Activated CD4-positive, alpha-beta T cell treated with anti-CD3 and anti-CD28 coated beads for 36 hours (primary cell): ENCODE results near the gene VASH1. TPM values are rescaled to one million over a fixed set of nuclear protein-coding genes. Genes with fewer than 3 reads are reported as not detected.

Experiments
- ATAC-seq: fragments of 200-7000 bp; cut with Tn5 transposase; one replicate; pipeline ENCODE4 v1.10.0; 2021; ENCODE audit warnings: mild to moderate bottlenecking, moderate library complexity
- CTCF ChIA-PET: fragments of 350-600 bp; sonication (Branson Sonifier 250); formaldehyde crosslinking; loops from one replicate; lab custom pipeline; 2021; ENCODE audit warnings: antibody characterized with exemption; lab: Charles Lee
- POLR2A ChIA-PET: fragments of 350-600 bp; sonication (Branson Sonifier 250); formaldehyde crosslinking; loops from one replicate; lab custom pipeline; 2021; ENCODE audit warnings: antibody characterized with exemption, inconsistent platforms; lab: Charles Lee
- DNase-seq: peaks from one replicate; pipeline ENCODE4 v3.0.0-alpha.2; 2020
- H3K27ac Mint-ChIP-seq: one replicate; pipeline ENCODE4 v1.8.0; 2021; ENCODE audit warnings: mixed read lengths
- H3K27me3 Mint-ChIP-seq: one replicate; pipeline ENCODE4 v1.8.0; 2021; ENCODE audit warnings: mixed read lengths
- H3K36me3 Mint-ChIP-seq: one replicate; pipeline ENCODE4 v1.8.0; 2021; ENCODE audit warnings: low read depth, mixed read lengths
- H3K4me1 Mint-ChIP-seq: one replicate; pipeline ENCODE4 v1.8.0; 2021; ENCODE audit warnings: mixed read lengths
- H3K4me3 Mint-ChIP-seq: one replicate; pipeline ENCODE4 v1.8.0; 2021; ENCODE audit warnings: mild to moderate bottlenecking, moderate library complexity, mixed read lengths
- H3K9me3 Mint-ChIP-seq: one replicate; pipeline ENCODE4 v1.8.0; 2021; ENCODE audit warnings: low read depth, mixed read lengths
- intact Hi-C, 2 experiments: fragments of 100-400 bp; cut with DNase I in 1 of 2; cut with micrococcal nuclease in 1 of 2; formaldehyde crosslinking; loops; one replicate each; pipeline versions ENCODE4 v1.14.2 to v1.15.1; 2022 to 2024; cut with DNase I, micrococcal nuclease
- total RNA-seq, 2 experiments: library from RNA; stranded (reverse); gene quantifications; one replicate each; pipeline ENCODE4 v1.2.3, GENCODE V29; 2021

The VASH1 gene
- total RNA-seq, 2 experiments from 2014 or later, result 4.0 to 5.3 TPM

DNA sequence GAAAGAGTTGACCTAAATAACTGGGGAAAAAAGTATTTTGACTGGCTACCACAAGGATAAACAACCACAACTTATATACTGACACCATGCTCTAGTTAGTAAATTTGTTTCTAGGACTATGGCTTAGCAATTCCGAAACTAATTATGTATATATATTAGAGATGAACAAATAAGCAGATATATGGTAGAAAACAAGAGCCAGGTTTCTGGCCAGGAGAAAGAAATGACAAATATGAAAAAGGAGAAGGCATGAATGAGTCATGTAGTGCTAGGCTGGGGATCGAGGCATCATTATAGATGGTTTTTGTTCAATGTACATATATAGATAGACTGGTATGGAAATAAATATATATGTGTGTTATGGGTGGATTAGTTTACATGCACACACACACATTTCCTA is 59.4 kb downstream of the VASH1 start:
- intact Hi-C loops, result no loop called here
- no peaks in the 10 kb centered on the region for H3K9me3 Mint-ChIP-seq
- H3K36me3 Mint-ChIP-seq, result no peaks in the 10 kb centered on the region
- ATAC-seq (peak; percentile 30), DNase-seq (no peak)
- no peak overlapping the region for H3K27ac Mint-ChIP-seq
- no peaks in the 10 kb centered on the region for H3K4me1 Mint-ChIP-seq
- CTCF ChIA-PET, result no interaction called here
- peaks cover 4% of the 10 kb centered on the region for H3K27me3 Mint-ChIP-seq
- no peak overlapping the region for H3K4me3 Mint-ChIP-seq
- POLR2A ChIA-PET, result no interaction called here

DNA sequence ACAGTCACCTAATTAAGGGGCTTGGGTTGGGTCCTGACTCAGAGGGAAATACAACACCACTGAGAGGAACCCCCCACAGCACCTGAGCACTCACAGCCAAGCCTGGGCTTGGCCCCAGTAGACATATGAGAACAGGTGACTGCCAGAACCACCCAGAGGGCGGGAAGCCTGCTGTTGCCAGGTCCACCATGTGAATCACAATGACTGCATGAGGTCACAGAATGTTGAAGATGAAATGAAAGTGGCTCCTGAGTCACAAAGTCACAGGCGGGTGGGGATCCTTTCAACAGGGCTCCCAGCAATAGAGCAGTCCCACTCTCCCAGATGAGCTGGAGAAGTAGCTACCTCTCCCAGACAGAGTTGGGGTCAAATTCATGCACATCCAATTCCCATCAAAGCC is 64.9 kb downstream of the VASH1 start, which contains the start of gene LRRC74A:
TSS of gene LRRC74A (plus strand) at position 287 of the 400 bp plus-strand sequence. CDS start 290 bp downstream, outside the sequence.
- ChIA-PET CTCF (no interaction called here), POLR2A (no interaction called here)
- Mint-ChIP-seq H3K27me3 (peaks cover 2% of the 10 kb centered on the region), H3K36me3 (no peaks in the 10 kb centered on the region), H3K4me1 (no peaks in the 10 kb centered on the region), H3K4me3 (no peak within 1 kb of the TSS), H3K9me3 (no peaks in the 10 kb centered on the region), H3K27ac (no peak within 1 kb of the TSS)
- intact Hi-C loops, result no loop called here
- ATAC-seq, result peak; percentile 63
- peak; percentile 32 for DNase-seq

DNA sequence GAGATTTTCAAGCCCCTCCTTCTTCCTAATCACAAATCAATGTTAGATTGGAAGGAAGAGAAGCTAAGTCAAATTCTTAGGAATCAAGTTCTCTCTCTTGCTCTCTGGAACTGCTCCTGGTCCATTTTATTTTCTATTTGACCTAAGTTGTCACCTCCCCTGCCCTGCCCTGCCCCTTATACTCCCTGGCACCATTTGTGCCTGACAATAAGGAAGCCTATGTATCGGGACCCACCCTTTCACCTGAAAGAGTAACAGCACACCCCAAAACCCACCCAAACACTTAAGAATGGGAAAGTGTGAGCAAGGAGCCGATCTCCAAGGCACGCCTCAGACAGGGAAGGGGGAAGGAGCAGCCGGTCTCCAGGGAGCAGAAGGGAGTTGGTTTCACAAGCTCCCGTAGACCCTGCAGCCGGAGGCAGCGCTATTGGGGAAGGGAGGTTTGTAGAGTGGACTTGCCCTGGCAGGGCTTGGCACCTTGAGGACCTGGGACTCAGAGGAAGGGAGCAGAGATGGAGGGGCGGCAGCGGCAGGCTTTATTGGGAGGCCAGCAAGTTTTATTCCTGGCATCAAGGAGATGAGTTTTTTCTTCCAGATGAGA is 66.5 kb downstream of the VASH1 start:
- H3K36me3 Mint-ChIP-seq, result no peaks in the 10 kb centered on the region
- DNase-seq, result no peak
- no peak overlapping the region for H3K27ac Mint-ChIP-seq
- no peak for ATAC-seq
- no peaks in the 10 kb centered on the region for H3K9me3 Mint-ChIP-seq
- H3K27me3 Mint-ChIP-seq, result peaks cover 2% of the 10 kb centered on the region
- intact Hi-C loops, result no loop called here
- H3K4me1 Mint-ChIP-seq, result no peaks in the 10 kb centered on the region
- POLR2A ChIA-PET, result no interaction called here
- H3K4me3 Mint-ChIP-seq, result no peak overlapping the region
- CTCF ChIA-PET, result interaction anchor here (0.6 to 1.0 kb wide), 3 partner anchors 10 to 1771 kb away, joined by 3 read pairs; no protein-coding TSS in a partner anchor

DNA sequence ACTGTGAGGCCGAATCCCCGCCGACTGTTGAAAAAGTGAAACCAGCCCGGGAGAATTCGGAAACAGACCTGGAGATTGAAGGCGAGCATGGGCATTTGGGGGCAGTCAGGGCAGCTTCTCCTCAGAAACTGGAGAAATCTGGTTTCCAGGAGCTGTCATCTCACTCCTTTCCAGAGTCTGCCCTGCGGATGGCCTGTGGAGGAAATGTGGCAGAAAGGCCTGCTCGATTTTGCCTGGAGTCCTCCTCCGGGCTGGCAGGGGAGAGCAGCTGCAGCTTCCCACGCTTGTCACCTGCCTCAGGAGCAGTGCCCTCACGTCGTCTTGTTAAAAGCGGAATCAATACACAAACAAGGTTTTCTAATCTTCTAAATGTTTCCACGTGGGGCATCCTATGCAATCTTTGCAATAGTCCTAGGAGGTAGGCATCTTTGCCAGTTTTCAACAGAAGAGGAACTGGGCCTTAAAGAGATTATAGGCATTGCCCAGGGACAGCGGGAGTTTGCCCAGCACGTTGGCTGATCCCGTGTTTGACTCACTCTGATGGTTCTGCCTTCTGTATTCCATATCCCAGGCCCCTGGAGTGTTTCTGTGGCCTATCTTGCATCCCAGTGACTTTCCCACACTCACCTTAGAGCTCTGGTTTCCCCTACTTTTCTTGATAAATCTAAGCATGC is 67.2 kb downstream of the VASH1 start:
- Mint-ChIP-seq H3K9me3 (no peaks in the 10 kb centered on the region), H3K4me3 (no peak overlapping the region), H3K27ac (no peak overlapping the region), H3K4me1 (no peaks in the 10 kb centered on the region), H3K27me3 (no peaks in the 10 kb centered on the region), H3K36me3 (no peaks in the 10 kb centered on the region)
- DNase-seq (no peak), ATAC-seq (no peak)
- CTCF ChIA-PET, result interaction anchor here (0.6 to 1.0 kb wide), 4 partner anchors 9 to 266 kb away, joined by 3 read pairs; no protein-coding TSS in a partner anchor
- intact Hi-C loops, result no loop called here
- POLR2A ChIA-PET, result no interaction called here

DNA sequence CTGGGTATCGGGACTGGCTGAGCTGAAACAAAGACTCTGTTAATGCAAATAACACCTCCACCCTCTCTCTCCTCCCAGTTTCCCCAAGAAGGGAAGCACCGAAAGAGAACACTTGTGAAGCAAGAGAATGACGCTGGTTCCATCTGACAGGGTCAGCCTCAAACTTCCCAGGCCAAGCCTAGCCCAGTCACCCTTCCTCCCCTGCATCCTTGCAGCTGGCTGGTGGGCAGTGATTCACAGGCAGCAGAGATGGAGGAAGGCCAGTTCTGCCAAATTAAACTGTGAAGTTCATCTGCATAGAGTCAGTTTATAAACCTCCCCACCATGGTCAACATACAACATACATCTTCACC is 67.7 kb downstream of the VASH1 start:
- POLR2A ChIA-PET, result no interaction called here
- intact Hi-C loops, result no loop called here
- Mint-ChIP-seq H3K27me3 (no peaks in the 10 kb centered on the region), H3K4me1 (no peaks in the 10 kb centered on the region), H3K27ac (no peak overlapping the region), H3K9me3 (no peaks in the 10 kb centered on the region), H3K4me3 (no peak overlapping the region), H3K36me3 (no peaks in the 10 kb centered on the region)
- no peak for DNase-seq
- no peak for ATAC-seq
- CTCF ChIA-PET, result interaction anchor here (0.6 to 1.0 kb wide), 3 partner anchors 9 to 112 kb away, joined by 3 read pairs; no protein-coding TSS in a partner anchor

DNA sequence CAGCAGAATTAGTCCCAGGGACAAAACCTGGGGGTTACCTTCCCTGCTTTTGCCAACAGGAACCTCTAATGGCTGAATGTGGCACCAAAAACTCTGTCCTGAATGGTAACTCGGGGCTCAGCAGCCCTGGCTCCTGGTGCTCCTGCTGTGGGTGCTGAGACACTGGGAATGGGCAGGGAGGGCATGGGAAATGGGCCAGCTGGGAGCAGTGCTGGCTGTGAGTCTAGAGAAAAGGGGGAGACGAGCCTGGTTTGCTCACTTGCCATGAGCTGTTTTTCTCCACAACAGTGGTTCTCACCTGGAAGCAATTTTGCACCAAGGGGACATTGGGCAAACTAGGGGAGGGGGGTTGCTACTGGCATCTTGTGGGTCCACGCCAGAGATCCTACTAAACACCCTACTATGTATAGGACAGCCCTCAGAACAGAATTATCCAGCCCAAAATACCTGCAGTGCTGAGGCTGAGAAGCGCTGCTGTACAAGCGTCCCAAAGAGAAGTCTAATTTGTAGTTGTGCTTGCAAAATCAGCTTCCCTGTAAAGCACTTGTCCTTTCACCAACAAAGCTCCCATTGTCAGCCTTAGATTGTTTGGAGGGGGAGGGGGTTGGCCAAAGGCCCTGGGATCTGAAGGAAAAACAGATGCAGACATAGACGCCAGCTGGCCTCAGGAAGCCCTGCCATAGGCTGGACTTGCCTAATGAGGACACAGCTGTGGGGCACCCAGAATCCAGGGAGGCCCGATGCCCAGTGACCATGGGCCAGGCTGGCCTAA is 68.6 kb downstream of the VASH1 start:
- H3K4me3 Mint-ChIP-seq, result no peak overlapping the region
- intact Hi-C loops, result no loop called here
- H3K27me3 Mint-ChIP-seq, result peaks cover 3% of the 10 kb centered on the region
- H3K36me3 Mint-ChIP-seq, result no peaks in the 10 kb centered on the region
- H3K27ac Mint-ChIP-seq, result no peak overlapping the region
- CTCF ChIA-PET, result interaction anchor here (0.7 to 0.9 kb wide), 2 partner anchors 47 to 63 kb away, joined by 4 read pairs; no protein-coding TSS in a partner anchor
- DNase-seq (no peak), ATAC-seq (no peak)
- H3K9me3 Mint-ChIP-seq, result no peaks in the 10 kb centered on the region
- POLR2A ChIA-PET, result no interaction called here
- H3K4me1 Mint-ChIP-seq, result no peaks in the 10 kb centered on the region

DNA sequence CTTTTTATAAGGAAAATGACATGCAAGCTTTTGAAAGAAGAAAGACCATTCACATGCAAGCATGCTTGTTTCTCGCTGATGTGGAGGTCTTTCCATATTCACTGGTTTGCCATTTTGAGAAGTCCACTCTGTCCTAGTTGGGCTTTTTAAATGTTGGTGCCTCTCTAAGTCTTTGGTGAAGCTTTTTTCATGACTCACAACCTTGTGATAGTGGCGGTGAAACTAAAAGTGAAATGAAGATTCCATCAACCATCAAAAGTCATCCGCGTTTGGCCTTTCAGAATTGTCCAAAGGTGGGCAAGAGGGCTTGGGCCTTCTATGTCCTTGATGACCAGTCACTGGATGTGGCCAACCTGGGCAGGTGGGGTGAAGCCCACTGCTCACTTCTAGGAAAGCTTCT is 69.3 kb downstream of the VASH1 start:
- Mint-ChIP-seq H3K27ac (no peak overlapping the region), H3K4me3 (no peak overlapping the region), H3K36me3 (no peaks in the 10 kb centered on the region), H3K9me3 (no peaks in the 10 kb centered on the region), H3K4me1 (no peaks in the 10 kb centered on the region), H3K27me3 (peaks cover 3% of the 10 kb centered on the region)
- intact Hi-C loops, result no loop called here
- ATAC-seq (no peak), DNase-seq (no peak)
- CTCF ChIA-PET, result interaction anchor here (0.6 to 0.9 kb wide), 3 partner anchors 47 to 232 kb away, joined by 3 to 4 read pairs (median 4); no protein-coding TSS in a partner anchor
- POLR2A ChIA-PET, result no interaction called here

DNA sequence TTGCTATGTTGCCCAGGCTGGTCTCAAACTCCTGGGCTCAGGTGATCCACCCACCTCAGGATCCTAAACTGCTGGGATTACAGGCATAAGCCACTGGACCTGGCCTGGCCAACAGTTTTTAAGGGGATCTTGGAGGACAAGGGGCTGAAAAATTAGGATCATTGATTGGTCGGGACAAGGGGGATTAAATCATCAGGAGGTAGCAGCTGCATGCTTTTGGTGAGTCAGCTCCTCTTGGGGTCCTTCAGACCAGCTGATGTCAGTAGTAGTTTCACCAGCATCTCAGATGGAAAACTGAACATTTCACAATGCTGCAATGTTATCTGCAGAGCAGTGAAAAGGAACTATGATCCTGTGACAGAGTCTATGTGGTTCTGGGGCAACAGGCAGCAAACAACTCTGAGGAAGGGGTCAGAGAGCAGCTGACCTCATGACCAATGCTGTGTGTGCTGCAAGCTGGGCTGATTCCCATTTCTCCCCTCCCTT is 71.3 kb downstream of the VASH1 start:
- peaks cover 3% of the 10 kb centered on the region for H3K27me3 Mint-ChIP-seq
- no peaks in the 10 kb centered on the region for H3K9me3 Mint-ChIP-seq
- no peak for ATAC-seq
- no peak for DNase-seq
- no peaks in the 10 kb centered on the region for H3K4me1 Mint-ChIP-seq
- H3K4me3 Mint-ChIP-seq, result no peak overlapping the region
- POLR2A ChIA-PET, result no interaction called here
- no peak overlapping the region for H3K27ac Mint-ChIP-seq
- intact Hi-C loops, result no loop called here
- H3K36me3 Mint-ChIP-seq, result no peaks in the 10 kb centered on the region
- CTCF ChIA-PET, result interaction anchor here (0.6 kb wide), 1 partner anchor 1193 kb away, joined by 4 read pairs; no protein-coding TSS in a partner anchor

Other genes with a start within 250 kb of the VASH1 start
- 10 to 100 TPM; 15.8 to 17.2 TPM for gene ANGEL1, start 51.4 kb downstream of the VASH1 start, total RNA-seq
- gene LRRC74A, start 64.9 kb downstream of the VASH1 start, total RNA-seq, result not detected